Endothelial cell of umbilical vein (primary cell): Measurements from ENCODE around the gene FAM131C.

ENCODE experiments used
- CTCF ChIP-seq, 2 donors: IDR thresholded peaks; 1 replicate in 1 of 2; 2 replicates in 1 of 2; pipeline ENCODE4 v1.5.1; 2011; ENCODE audit warnings: low read length in 2 of 2, mild to moderate bottlenecking in 2 of 2, moderate library complexity in 2 of 2, control low read depth in 1 of 2, inconsistent platforms in 1 of 2, low read depth in 1 of 2; ENCODE audit not compliant: insufficient read depth in 1 of 2; ENCODE audit errors: extremely low read depth in 1 of 2
- EZH2 ChIP-seq: IDR thresholded peaks from 2 replicates; pipeline ENCODE4 v1.6.1; 2012; ENCODE audit warnings: borderline replicate concordance, low read depth, mild to moderate bottlenecking, moderate library complexity, low read length, inconsistent platforms; ENCODE audit not compliant: severe bottlenecking
- GATA2 ChIP-seq: IDR thresholded peaks from 2 replicates; pipeline ENCODE4 v1.7.0; 2011; ENCODE audit warnings: low read depth, mild to moderate bottlenecking, moderate library complexity, mixed read lengths, low read length; ENCODE audit not compliant: insufficient read length, insufficient read depth
- JUN ChIP-seq: IDR thresholded peaks from 2 replicates; pipeline ENCODE4 v1.6.1; 2011; ENCODE audit warnings: borderline replicate concordance, low read depth; ENCODE audit not compliant: insufficient read length, insufficient read depth
- MAX ChIP-seq: IDR thresholded peaks from 2 replicates; pipeline ENCODE4 v1.6.1; 2011; ENCODE audit not compliant: insufficient read depth, insufficient read length
- MYC ChIP-seq: IDR thresholded peaks from one replicate; pipeline ENCODE4 v1.6.1; 2011; ENCODE audit warnings: mild to moderate bottlenecking, low read depth, low read length
- POLR2A ChIP-seq: IDR thresholded peaks from 2 replicates; pipeline ENCODE4 v1.6.1; 2012; ENCODE audit warnings: low read depth, mild to moderate bottlenecking, control low read depth, low read length
- POLR2AphosphoS5 ChIP-seq: IDR thresholded peaks from 2 replicates; pipeline ENCODE4 v1.6.1; 2012; ENCODE audit warnings: low read depth, mild to moderate bottlenecking, control low read depth, low read length, moderate library complexity; ENCODE audit not compliant: insufficient read depth

- TF ChIP-seq CTCF (IDR thresholded peaks at IDR 0.05; ENCODE audit: extremely low read depth in 1 of 2, insufficient read depth in 1 of 2, low read depth in 1 of 2, low read length in 2 of 2) (peak; percentile 77 to 95), POLR2A (no peak), MYC (no peak), EZH2 (no peak), MAX (no peak), POLR2AphosphoS5 (no peak), JUN (no peak), GATA2 (no peak)
These were observed 17.6 kb downstream of the FAM131C start for GRCh38 chr1:16055613-16056520.
